ENCODE results near the gene LCN6. TPM values are rescaled to one million over a fixed set of nuclear protein-coding genes. Genes with fewer than 3 reads are reported as not detected.
"Not testable (repeated sequence)": the region's sequence is repeated elsewhere in the genome, so short reads cannot be mapped to it uniquely, and the experiment has no call there.

LCN6 gene
- polyA plus RNA-seq, 1 donor (not counting 4 experiments of a cell fraction or from before 2014, with no cell fraction given) = not detected

DNA sequence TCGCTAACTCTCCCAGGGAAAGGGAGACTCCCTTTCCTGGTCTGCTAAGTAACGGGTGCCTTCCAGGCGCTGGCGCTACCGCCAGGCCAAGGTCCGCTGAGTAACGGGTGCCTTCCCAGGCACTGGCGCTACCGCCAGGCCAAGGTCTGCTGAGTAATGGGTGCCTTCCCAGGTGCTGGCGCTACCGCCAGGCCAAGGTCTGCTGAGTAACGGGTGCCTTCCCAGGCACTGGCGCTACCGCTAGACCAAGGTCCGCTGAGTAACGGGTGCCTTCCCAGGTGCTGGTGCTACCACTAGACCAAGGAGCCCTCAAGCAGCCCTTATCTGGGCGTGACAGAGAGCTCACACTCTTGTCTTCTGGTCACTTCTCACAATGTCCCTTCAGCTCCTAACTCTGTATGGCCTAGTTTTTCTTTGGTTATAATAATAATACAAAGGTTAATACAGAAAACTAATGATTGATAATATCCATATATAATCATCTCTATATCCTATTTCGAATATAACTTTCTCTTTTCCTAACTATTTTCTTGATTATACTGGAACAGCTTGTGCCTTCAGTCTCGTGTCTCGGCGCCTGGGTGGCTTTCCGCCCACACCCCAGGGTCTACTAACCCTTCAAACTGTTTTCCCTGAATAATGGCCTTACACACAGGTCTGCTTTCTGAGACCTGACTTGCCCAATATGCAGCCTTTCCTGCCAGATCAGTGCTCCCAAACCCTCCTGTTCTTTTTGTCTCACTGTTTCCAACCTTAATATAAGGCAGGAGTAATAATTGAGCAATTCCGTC lies 37.4 kb upstream of the LCN6 start:
- H3K27me3 ChIP-seq (ENCODE audit: control insufficient read depth, extremely low read depth, insufficient read depth, low read length); H3K9me1 ChIP-seq (ENCODE audit: control insufficient read depth, extremely low read depth, insufficient read depth, low read length); H3K4me1 ChIP-seq (ENCODE audit: control insufficient read depth, extremely low read depth, insufficient read depth, low read length); H3K4me3 ChIP-seq (ENCODE audit: control insufficient read depth in 2 of 3, extremely low read depth in 1 of 3, insufficient read depth in 2 of 3, low read depth in 1 of 3, low read length in 3 of 3); dilution Hi-C loops (cut with MboI; ENCODE audit: extremely low pct_ligation_motif_present, low sequenced_read_pairs); DNase-seq (ENCODE audit: low read depth, low spot score); H3K27ac ChIP-seq (ENCODE audit: control insufficient read depth, insufficient read depth, low read length); H3K4me2 ChIP-seq (ENCODE audit: control insufficient read depth, extremely low read depth, insufficient read depth, low read depth, low read length); H4K20me1 ChIP-seq (ENCODE audit: control insufficient read depth, extremely low read depth, insufficient read depth, low read length); H3K36me3 ChIP-seq (ENCODE audit: control insufficient read depth in 2 of 2, extremely low read depth in 1 of 2, insufficient read depth in 2 of 2, low read length in 2 of 2); FAIRE-seq; H3K9ac ChIP-seq (ENCODE audit: control insufficient read depth, extremely low read depth, insufficient read depth, low read length); H3K9me3 ChIP-seq (ENCODE audit: control insufficient read depth, low read depth, low read length); H2AFZ ChIP-seq (ENCODE audit: control insufficient read depth, low read length); H3K79me2 ChIP-seq (ENCODE audit: control insufficient read depth, insufficient read depth, low read length): not testable (repeated sequence)

DNA sequence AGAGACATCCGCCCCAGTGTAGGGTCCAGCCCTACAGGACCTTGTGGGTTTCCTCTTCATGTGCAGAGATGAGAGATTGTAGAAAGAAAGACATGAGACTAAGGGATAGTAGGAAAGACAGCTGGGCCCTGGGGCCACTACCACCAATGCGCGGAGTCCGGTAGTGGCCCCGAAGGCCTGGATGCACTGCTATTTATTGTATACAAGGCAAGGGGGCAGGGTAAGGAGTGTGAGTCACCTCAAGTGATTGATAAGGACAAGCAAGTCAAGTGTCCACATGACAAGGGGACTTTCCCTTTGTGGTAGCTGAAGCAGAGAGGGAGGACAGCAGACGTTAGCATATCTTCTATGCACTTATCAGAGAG lies 36.7 kb upstream of the LCN6 start:
- FAIRE-seq = no peak
- Histone ChIP-seq H3K79me2 (ENCODE audit: control insufficient read depth, insufficient read depth, low read length) (no peaks in the 10 kb centered on the region), H3K9me1 (ENCODE audit: control insufficient read depth, extremely low read depth, insufficient read depth, low read length) (no peaks in the 10 kb centered on the region), H3K4me3 (ENCODE audit: control insufficient read depth in 2 of 3, extremely low read depth in 1 of 3, insufficient read depth in 2 of 3, low read depth in 1 of 3, low read length in 3 of 3) (no peak overlapping the region), H4K20me1 (ENCODE audit: control insufficient read depth, extremely low read depth, insufficient read depth, low read length) (no peaks in the 10 kb centered on the region), H3K27ac (ENCODE audit: control insufficient read depth, insufficient read depth, low read length) (no peak overlapping the region), H3K4me2 (ENCODE audit: control insufficient read depth, extremely low read depth, insufficient read depth, low read depth, low read length) (no peak overlapping the region), H3K9ac (ENCODE audit: control insufficient read depth, extremely low read depth, insufficient read depth, low read length) (no peak overlapping the region), H3K27me3 (ENCODE audit: control insufficient read depth, extremely low read depth, insufficient read depth, low read length) (peaks cover 6% of the 10 kb centered on the region), H2AFZ (ENCODE audit: control insufficient read depth, low read length) (no peak overlapping the region), H3K36me3 (ENCODE audit: control insufficient read depth in 2 of 2, extremely low read depth in 1 of 2, insufficient read depth in 2 of 2, low read length in 2 of 2) (no peaks in the 10 kb centered on the region), H3K9me3 (ENCODE audit: control insufficient read depth, low read depth, low read length) (no peaks in the 10 kb centered on the region), H3K4me1 (ENCODE audit: control insufficient read depth, extremely low read depth, insufficient read depth, low read length) (peaks cover 2% of the 10 kb centered on the region)
- no peak for DNase-seq (ENCODE audit: low read depth, low spot score)
- dilution Hi-C loops (cut with MboI; ENCODE audit: extremely low pct_ligation_motif_present, low sequenced_read_pairs) = no loop called here
- TF ChIP-seq, protein P1, sequence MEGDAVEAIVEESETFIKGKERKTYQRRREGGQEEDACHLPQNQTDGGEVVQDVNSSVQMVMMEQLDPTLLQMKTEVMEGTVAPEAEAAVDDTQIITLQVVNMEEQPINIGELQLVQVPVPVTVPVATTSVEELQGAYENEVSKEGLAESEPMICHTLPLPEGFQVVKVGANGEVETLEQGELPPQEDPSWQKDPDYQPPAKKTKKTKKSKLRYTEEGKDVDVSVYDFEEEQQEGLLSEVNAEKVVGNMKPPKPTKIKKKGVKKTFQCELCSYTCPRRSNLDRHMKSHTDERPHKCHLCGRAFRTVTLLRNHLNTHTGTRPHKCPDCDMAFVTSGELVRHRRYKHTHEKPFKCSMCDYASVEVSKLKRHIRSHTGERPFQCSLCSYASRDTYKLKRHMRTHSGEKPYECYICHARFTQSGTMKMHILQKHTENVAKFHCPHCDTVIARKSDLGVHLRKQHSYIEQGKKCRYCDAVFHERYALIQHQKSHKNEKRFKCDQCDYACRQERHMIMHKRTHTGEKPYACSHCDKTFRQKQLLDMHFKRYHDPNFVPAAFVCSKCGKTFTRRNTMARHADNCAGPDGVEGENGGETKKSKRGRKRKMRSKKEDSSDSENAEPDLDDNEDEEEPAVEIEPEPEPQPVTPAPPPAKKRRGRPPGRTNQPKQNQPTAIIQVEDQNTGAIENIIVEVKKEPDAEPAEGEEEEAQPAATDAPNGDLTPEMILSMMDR (optimal IDR thresholded peaks at IDR 0.05 in 1 of 3, IDR thresholded peaks at IDR 0.05 in 1 of 3, conservative IDR thresholded peaks at IDR 0.05 in 1 of 3; ENCODE audit: extremely low read depth in 1 of 3, insufficient read depth in 2 of 3, low read length in 3 of 3) = no peak
- TF ChIP-seq EZH2 (IDR thresholded peaks at IDR 0.05; ENCODE audit: low read length) = no peak
